B cell (primary cell): ENCODE measurements around the gene SATB2. TPM values are rescaled to one million over a fixed set of nuclear protein-coding genes. Genes with fewer than 3 reads are reported as not detected.

Experiments
- ATAC-seq: fragments of 200-7000 bp; cut with Tn5 transposase; one replicate; pipeline ENCODE4 v1.10.0; 2021; ENCODE audit warnings: low read depth, mild to moderate bottlenecking, moderate number of reproducible peaks, moderate library complexity
- CTCF ChIA-PET: fragments of 350-600 bp; sonication (Branson Sonifier 250); formaldehyde crosslinking; loops from one replicate; lab custom pipeline; 2021; ENCODE audit warnings: antibody characterized with exemption, inconsistent platforms; lab: Charles Lee
- POLR2A ChIA-PET: fragments of 350-600 bp; sonication (Branson Sonifier 250); formaldehyde crosslinking; loops from one replicate; lab custom pipeline; 2021; ENCODE audit warnings: antibody characterized with exemption; lab: Charles Lee
- DNase-seq: peaks from one replicate; pipeline ENCODE4 v3.0.0; 2013
- H2AFZ ChIP-seq: 2 replicates; pipeline ENCODE4 v1.6.1; 2012; ENCODE audit warnings: mild to moderate bottlenecking, low read depth, low read length; ENCODE audit not compliant: insufficient read depth, poor library complexity, severe bottlenecking
- H3K27ac ChIP-seq, 2 donors: 1 replicate in 1 of 2; 2 replicates in 1 of 2; pipeline ENCODE4 v1.5.1; 2012 to 2013; ENCODE audit warnings: low read length in 2 of 2, mild to moderate bottlenecking in 2 of 2, moderate library complexity in 1 of 2
- H3K27me3 ChIP-seq, 4 experiments: fragments of 200-600 bp in 1 of 4; sonication (generic) in 1 of 4; replicated peaks in 1 of 4; 1 replicate in 2 of 4; 2 replicates in 2 of 4; pipeline versions ENCODE4 v1.6.1 to v1.7.0; 2013 to 2016; ENCODE audit warnings: low read length in 3 of 4, mild to moderate bottlenecking in 2 of 4, mixed read lengths in 1 of 4, moderate library complexity in 1 of 4; ENCODE audit not compliant: insufficient read depth in 4 of 4, control insufficient read depth in 3 of 4; ENCODE audit errors: control extremely low read depth in 1 of 4
- H3K36me3 ChIP-seq, 2 experiments: replicated peaks in 1 of 2; 1 replicate in 1 of 2; 2 replicates in 1 of 2; pipeline versions ENCODE4 v1.6.1 to v1.7.1; 2013; ENCODE audit warnings: low read length in 1 of 2; ENCODE audit not compliant: insufficient read depth in 2 of 2, control insufficient read depth in 1 of 2; ENCODE audit errors: control extremely low read depth in 1 of 2, extremely low read depth in 1 of 2
- H3K4me1 ChIP-seq, 2 donors: fragments of 200-600 bp in 1 of 2; sonication (generic) in 1 of 2; 1 replicate in 1 of 2; 2 replicates in 1 of 2; pipeline versions ENCODE4 v1.5.1 to v1.6.1; 2013 to 2017; ENCODE audit warnings: low read length in 2 of 2; ENCODE audit not compliant: control insufficient read depth in 2 of 2, insufficient read depth in 2 of 2
- H3K4me2 ChIP-seq: replicated peaks from 2 replicates; pipeline ENCODE3; 2012; ENCODE audit warnings: mild to moderate bottlenecking, low read depth, low read length; ENCODE audit not compliant: poor library complexity, severe bottlenecking
- H3K4me3 ChIP-seq, 5 experiments: fragments of 200-600 bp in 1 of 5; sonication (generic) in 1 of 5; 1 replicate in 3 of 5; 2 replicates in 2 of 5; pipeline versions ENCODE4 v1.5.1 to v1.7.0; 2011 to 2016; ENCODE audit warnings: low read length in 4 of 5, mild to moderate bottlenecking in 4 of 5, low read depth in 2 of 5, control low read depth in 1 of 5, moderate library complexity in 1 of 5; ENCODE audit not compliant: insufficient read depth in 1 of 5; ENCODE audit errors: control extremely low read depth in 1 of 5, extremely low read depth in 1 of 5
- H3K79me2 ChIP-seq: fragments of 200-600 bp; sonication (generic); one replicate; pipeline ENCODE4 v1.6.0; 2016; ENCODE audit warnings: low read length; ENCODE audit not compliant: control insufficient read depth, insufficient read depth
- H3K9ac ChIP-seq: fragments of 200-600 bp; sonication (generic); 2 replicates; pipeline ENCODE4 v1.6.1; 2017; ENCODE audit warnings: mild to moderate bottlenecking, low read length, moderate library complexity
- H3K9me3 ChIP-seq, 3 donors: one replicate each; pipeline versions ENCODE4 v1.6.1 to v1.7.1; 2013; ENCODE audit warnings: low read length in 2 of 3; ENCODE audit not compliant: control insufficient read depth in 2 of 3, insufficient read depth in 1 of 3; ENCODE audit errors: control extremely low read depth in 1 of 3
- H4K20me1 ChIP-seq: 2 replicates; pipeline ENCODE4 v1.6.0; 2012; ENCODE audit warnings: mild to moderate bottlenecking, low read length; ENCODE audit not compliant: insufficient read depth, control insufficient read depth, poor library complexity, severe bottlenecking
- H3K27ac Mint-ChIP-seq: one replicate; pipeline ENCODE4 v1.8.0; 2021; ENCODE audit warnings: mixed read lengths
- H3K27me3 Mint-ChIP-seq: one replicate; pipeline ENCODE4 v1.8.0; 2021; ENCODE audit warnings: mixed read lengths
- H3K4me1 Mint-ChIP-seq: one replicate; pipeline ENCODE4 v1.8.0; 2021; ENCODE audit warnings: mixed read lengths
- H3K4me3 Mint-ChIP-seq: one replicate; pipeline ENCODE4 v1.8.0; 2021; ENCODE audit warnings: mixed read lengths
- H3K9me3 Mint-ChIP-seq: one replicate; pipeline ENCODE4 v1.8.0; 2022; ENCODE audit warnings: mixed read lengths; ENCODE audit not compliant: insufficient read depth
- CTCF ChIP-seq: fragments of 200-600 bp; IDR thresholded peaks from one replicate; pipeline ENCODE4 v1.8.0; 2022; ENCODE audit warnings: antibody characterized with exemption, mild to moderate bottlenecking
- EZH2 ChIP-seq: IDR thresholded peaks from 2 replicates; pipeline ENCODE4 v1.6.1; 2012; ENCODE audit warnings: borderline replicate concordance, low read depth, mild to moderate bottlenecking, moderate library complexity, low read length; ENCODE audit not compliant: insufficient read depth, poor library complexity, severe bottlenecking
- WGBS: methylation state at CpG from one replicate; pipeline ENCODE4 v1.1.5; 2013; ENCODE audit warnings: missing lambda C conversion rate; ENCODE audit not compliant: insufficient coverage; 5-methylcytosine and 5-hydroxymethylcytosine counted together
- intact Hi-C: fragments of 100-400 bp; cut with micrococcal nuclease; formaldehyde crosslinking; loops from one replicate; pipeline ENCODE4 v1.10.0; 2022
- polyA plus RNA-seq: library from polyadenylated mRNA; depleted of rRNA; stranded (reverse); fragments of >200 nt; gene quantifications from 2 replicates; pipeline ENCODE4 v1.2.3, GENCODE V29; 2012
- total RNA-seq, 2 donors: library from RNA; stranded (reverse); fragments of 120-200 nt in 1 of 2; gene quantifications; 1 replicate in 1 of 2; 2 replicates in 1 of 2; pipeline versions ENCODE4 v1.2.3 to v1.2.4, GENCODE V29; 2013 to 2022

SATB2 gene
- total and polyA plus RNA-seq, 2 donors (not counting 1 experiment from before 2014, with no cell fraction given): 0.13 to 0.49 TPM

- H3K9ac ChIP-seq: no peak overlapping the region
- ChIA-PET POLR2A (no interaction called here), CTCF (no interaction called here)
Observed at GRCh38 chr2:199378948-199379650, 78.6 kb downstream of the SATB2 start.

More at GRCh38 chr2:199378948-199379650, 78.6 kb downstream of the SATB2 start:
- peaks cover 16% of the 10 kb centered on the region for H3K27me3 Mint-ChIP-seq
- ATAC-seq (no peak), DNase-seq (no peak)
- Histone ChIP-seq H3K27ac (no peak overlapping the region), H2AFZ (no peak overlapping the region), H3K36me3 (no peaks in the 10 kb centered on the region), H4K20me1 (no peaks in the 10 kb centered on the region), H3K9me3 (no peaks in the 10 kb centered on the region), H3K4me3 (no peak overlapping the region), H3K79me2 (no peaks in the 10 kb centered on the region), H3K4me2 (no peak overlapping the region), H3K27me3 (peaks cover 0 to 3% (median 0%) of the 10 kb centered on the region in 4 experiments), H3K4me1 (no peaks in the 10 kb centered on the region)
- no peaks in the 10 kb centered on the region for H3K9me3 Mint-ChIP-seq
- WGBS: no CpG with 5 or more reads among the region's 2 CpGs
- H3K27ac Mint-ChIP-seq: no peak overlapping the region
- TF ChIP-seq EZH2 (no peak), CTCF (no peak)
- intact Hi-C loops: no loop called here
- no peaks in the 10 kb centered on the region for H3K4me1 Mint-ChIP-seq
- no peak overlapping the region for H3K4me3 Mint-ChIP-seq
